ENCODE data around the gene TNNI3K.
A peak's percentile ranks its signal among the peaks of the same experiment; 100 is the strongest.

Gene TNNI3K

GRCh38 chr1:74399249-74399648 is 164.1 kb downstream of the TNNI3K start:
- TF ChIP-seq YY1 (IDR thresholded peaks at IDR 0.05; ENCODE audit: insufficient read depth, insufficient read length) = no peak
- no peak for TF ChIP-seq SUZ12 (IDR thresholded peaks at IDR 0.05; ENCODE audit: extremely low read depth, insufficient read depth, insufficient read length)
- DNase-seq (ENCODE audit: low read depth, low spot score) = no peak
- no peaks in the 10 kb centered on the region for H3K27me3 ChIP-seq (ENCODE audit: insufficient read depth, insufficient read length)
- no peaks in the 10 kb centered on the region for H3K9me3 ChIP-seq (ENCODE audit: insufficient read depth, low read length)
- H3K9ac ChIP-seq (ENCODE audit: insufficient read length, low read depth) = no peak overlapping the region
- H3K4me3 ChIP-seq (ENCODE audit: insufficient read length, low read depth) = no peak overlapping the region
- H3K36me3 ChIP-seq (ENCODE audit: insufficient read depth, insufficient read length, low read length) = no peaks in the 10 kb centered on the region
- H3K4me1 ChIP-seq (ENCODE audit: insufficient read depth, insufficient read length) = no peaks in the 10 kb centered on the region

DNA sequence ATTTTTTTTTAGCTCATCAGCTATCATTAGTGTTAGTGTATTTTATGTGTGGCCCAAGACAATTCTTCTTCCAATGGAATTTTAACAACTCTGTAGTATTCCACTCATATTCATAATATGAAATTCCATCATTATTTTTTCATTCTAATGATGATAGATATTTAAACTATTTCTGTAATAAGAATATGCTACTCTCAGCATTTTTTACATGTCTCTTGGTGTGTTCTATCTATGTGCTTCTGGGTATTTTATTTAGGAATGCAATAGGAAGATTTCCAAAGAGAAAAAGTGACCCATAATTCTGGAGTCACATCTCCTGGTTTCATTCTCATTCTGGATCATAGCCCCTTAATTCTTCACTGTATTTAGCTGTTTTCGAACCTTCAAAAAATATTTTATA is 167.7 kb downstream of the TNNI3K start:
- Histone ChIP-seq H3K36me3 (ENCODE audit: insufficient read depth, insufficient read length, low read length) (no peaks in the 10 kb centered on the region), H3K4me1 (ENCODE audit: insufficient read depth, insufficient read length) (no peaks in the 10 kb centered on the region), H3K4me3 (ENCODE audit: insufficient read length, low read depth) (no peak overlapping the region), H3K9ac (ENCODE audit: insufficient read length, low read depth) (no peak overlapping the region), H3K9me3 (ENCODE audit: insufficient read depth, low read length) (no peaks in the 10 kb centered on the region), H3K27me3 (ENCODE audit: insufficient read depth, insufficient read length) (no peaks in the 10 kb centered on the region)
- DNase-seq (ENCODE audit: low read depth, low spot score) = no peak
- TF ChIP-seq YY1 (IDR thresholded peaks at IDR 0.05; ENCODE audit: insufficient read depth, insufficient read length) (no peak), SUZ12 (IDR thresholded peaks at IDR 0.05; ENCODE audit: extremely low read depth, insufficient read depth, insufficient read length) (no peak), ZNF274 (IDR thresholded peaks at IDR 0.05; ENCODE audit: low read depth, low read length) (no peak)

GRCh38 chr1:74403606-74404005 is 168.4 kb downstream of the TNNI3K start:
- no peak overlapping the region for H3K9ac ChIP-seq (ENCODE audit: insufficient read length, low read depth)
- H3K27me3 ChIP-seq (ENCODE audit: insufficient read depth, insufficient read length) = no peaks in the 10 kb centered on the region
- H3K4me3 ChIP-seq (ENCODE audit: insufficient read length, low read depth) = no peak overlapping the region
- no peaks in the 10 kb centered on the region for H3K4me1 ChIP-seq (ENCODE audit: insufficient read depth, insufficient read length)
- DNase-seq (ENCODE audit: low read depth, low spot score) = no peak
- no peaks in the 10 kb centered on the region for H3K9me3 ChIP-seq (ENCODE audit: insufficient read depth, low read length)
- TF ChIP-seq ZNF274 (IDR thresholded peaks at IDR 0.05; ENCODE audit: low read depth, low read length) = no peak
- TF ChIP-seq YY1 (IDR thresholded peaks at IDR 0.05; ENCODE audit: insufficient read depth, insufficient read length) = no peak
- TF ChIP-seq SUZ12 (IDR thresholded peaks at IDR 0.05; ENCODE audit: extremely low read depth, insufficient read depth, insufficient read length) = no peak
- H3K36me3 ChIP-seq (ENCODE audit: insufficient read depth, insufficient read length, low read length) = no peaks in the 10 kb centered on the region

- Histone ChIP-seq H3K4me3 (ENCODE audit: insufficient read length, low read depth) (no peak overlapping the region), H3K27me3 (ENCODE audit: insufficient read depth, insufficient read length) (no peaks in the 10 kb centered on the region), H3K9me3 (ENCODE audit: insufficient read depth, low read length) (no peaks in the 10 kb centered on the region), H3K9ac (ENCODE audit: insufficient read length, low read depth) (no peak overlapping the region), H3K36me3 (ENCODE audit: insufficient read depth, insufficient read length, low read length) (no peaks in the 10 kb centered on the region), H3K4me1 (ENCODE audit: insufficient read depth, insufficient read length) (no peaks in the 10 kb centered on the region)
- no peak for DNase-seq (ENCODE audit: low read depth, low spot score)
- TF ChIP-seq SUZ12 (IDR thresholded peaks at IDR 0.05; ENCODE audit: extremely low read depth, insufficient read depth, insufficient read length) = no peak
- TF ChIP-seq ZNF274 (IDR thresholded peaks at IDR 0.05; ENCODE audit: low read depth, low read length) = no peak
- TF ChIP-seq YY1 (IDR thresholded peaks at IDR 0.05; ENCODE audit: insufficient read depth, insufficient read length) = no peak
Observed at GRCh38 chr1:74406759-74407158, 171.6 kb downstream of the TNNI3K start.

DNA sequence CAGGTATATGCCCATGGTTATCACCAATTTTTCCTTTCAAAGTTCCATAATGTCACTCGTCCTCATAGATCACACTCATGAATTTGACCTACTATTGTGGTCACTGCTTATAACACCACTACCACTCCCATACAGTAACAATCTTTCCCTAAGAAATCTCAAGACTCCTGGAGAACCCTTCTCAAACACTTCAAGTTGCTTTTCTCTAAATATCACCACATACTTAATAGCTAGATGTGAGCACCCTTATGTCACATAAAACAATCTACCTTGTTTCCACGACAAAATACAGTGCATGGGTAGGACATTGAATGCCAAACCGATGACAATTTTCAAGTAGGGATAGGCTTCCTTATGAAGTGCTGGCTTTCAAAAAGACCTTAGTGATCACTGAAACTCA is 172.7 kb downstream of the TNNI3K start:
- H3K27me3 ChIP-seq (ENCODE audit: insufficient read depth, insufficient read length) = no peaks in the 10 kb centered on the region
- TF ChIP-seq YY1 (IDR thresholded peaks at IDR 0.05; ENCODE audit: insufficient read depth, insufficient read length) (no peak), SUZ12 (IDR thresholded peaks at IDR 0.05; ENCODE audit: extremely low read depth, insufficient read depth, insufficient read length) (no peak), ZNF274 (IDR thresholded peaks at IDR 0.05; ENCODE audit: low read depth, low read length) (no peak)
- H3K9ac ChIP-seq (ENCODE audit: insufficient read length, low read depth) = no peak overlapping the region
- DNase-seq (ENCODE audit: low read depth, low spot score) = no peak
- H3K36me3 ChIP-seq (ENCODE audit: insufficient read depth, insufficient read length, low read length) = no peaks in the 10 kb centered on the region
- H3K4me3 ChIP-seq (ENCODE audit: insufficient read length, low read depth) = no peak overlapping the region
- no peaks in the 10 kb centered on the region for H3K9me3 ChIP-seq (ENCODE audit: insufficient read depth, low read length)
- no peaks in the 10 kb centered on the region for H3K4me1 ChIP-seq (ENCODE audit: insufficient read depth, insufficient read length)

GRCh38 chr1:74412244-74412643 is 177.1 kb downstream of the TNNI3K start:
- TF ChIP-seq ZNF274 (IDR thresholded peaks at IDR 0.05; ENCODE audit: low read depth, low read length) (no peak), YY1 (IDR thresholded peaks at IDR 0.05; ENCODE audit: insufficient read depth, insufficient read length) (no peak), SUZ12 (IDR thresholded peaks at IDR 0.05; ENCODE audit: extremely low read depth, insufficient read depth, insufficient read length) (no peak)
- H3K9ac ChIP-seq (ENCODE audit: insufficient read length, low read depth) = no peak overlapping the region
- no peaks in the 10 kb centered on the region for H3K27me3 ChIP-seq (ENCODE audit: insufficient read depth, insufficient read length)
- H3K9me3 ChIP-seq (ENCODE audit: insufficient read depth, low read length) = no peaks in the 10 kb centered on the region
- no peaks in the 10 kb centered on the region for H3K36me3 ChIP-seq (ENCODE audit: insufficient read depth, insufficient read length, low read length)
- no peak overlapping the region for H3K4me3 ChIP-seq (ENCODE audit: insufficient read length, low read depth)
- no peaks in the 10 kb centered on the region for H3K4me1 ChIP-seq (ENCODE audit: insufficient read depth, insufficient read length)
- peak; percentile 22 for DNase-seq (ENCODE audit: low read depth, low spot score)

DNA sequence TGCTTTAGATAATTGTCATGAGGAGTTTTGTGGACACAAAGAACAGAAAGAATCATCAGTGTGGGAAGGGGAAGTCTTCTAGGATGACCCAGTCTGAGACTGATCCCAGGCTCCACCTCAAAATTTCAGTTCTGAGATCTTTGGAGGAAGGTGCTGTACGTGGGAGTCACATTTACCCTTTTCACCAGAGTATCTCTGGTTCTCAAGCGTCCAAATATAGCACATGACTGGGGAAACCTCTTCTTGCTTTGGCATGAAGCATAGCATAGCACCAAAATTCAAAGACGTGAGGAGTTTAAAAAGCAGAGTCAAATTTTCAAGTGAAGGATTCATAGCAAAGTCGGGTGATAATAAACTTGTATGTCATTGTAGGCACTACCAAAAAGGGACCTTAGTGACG is 180.7 kb downstream of the TNNI3K start:
- Histone ChIP-seq H3K9me3 (ENCODE audit: insufficient read depth, low read length) (no peaks in the 10 kb centered on the region), H3K4me3 (ENCODE audit: insufficient read length, low read depth) (no peak overlapping the region), H3K9ac (ENCODE audit: insufficient read length, low read depth) (no peak overlapping the region), H3K27me3 (ENCODE audit: insufficient read depth, insufficient read length) (no peaks in the 10 kb centered on the region), H3K36me3 (ENCODE audit: insufficient read depth, insufficient read length, low read length) (no peaks in the 10 kb centered on the region), H3K4me1 (ENCODE audit: insufficient read depth, insufficient read length) (no peaks in the 10 kb centered on the region)
- DNase-seq (ENCODE audit: low read depth, low spot score) = no peak
- TF ChIP-seq YY1 (IDR thresholded peaks at IDR 0.05; ENCODE audit: insufficient read depth, insufficient read length) (no peak), ZNF274 (IDR thresholded peaks at IDR 0.05; ENCODE audit: low read depth, low read length) (no peak), SUZ12 (IDR thresholded peaks at IDR 0.05; ENCODE audit: extremely low read depth, insufficient read depth, insufficient read length) (no peak)

DNA sequence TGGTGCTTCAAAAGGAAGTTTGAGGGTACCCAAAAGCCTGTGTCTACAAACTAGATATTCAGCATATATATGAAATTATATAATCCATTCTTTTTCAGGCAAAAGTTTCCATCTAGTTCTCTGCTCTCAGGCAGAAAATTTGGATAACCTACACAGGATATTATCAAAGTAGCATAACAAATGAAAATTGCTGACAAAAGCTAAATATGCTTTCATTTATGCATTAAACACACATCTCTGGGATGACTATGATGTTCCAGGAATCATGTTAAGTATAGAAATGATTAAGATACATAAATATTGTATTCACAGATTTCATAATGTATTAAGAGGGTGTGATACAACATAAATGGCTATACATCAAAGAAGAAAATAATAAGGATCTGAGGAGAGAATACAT is 184.4 kb downstream of the TNNI3K start:
- H3K27me3 ChIP-seq (ENCODE audit: insufficient read depth, insufficient read length) = no peaks in the 10 kb centered on the region
- H3K9ac ChIP-seq (ENCODE audit: insufficient read length, low read depth) = no peak overlapping the region
- H3K36me3 ChIP-seq (ENCODE audit: insufficient read depth, insufficient read length, low read length) = no peaks in the 10 kb centered on the region
- no peak for DNase-seq (ENCODE audit: low read depth, low spot score)
- no peak overlapping the region for H3K4me3 ChIP-seq (ENCODE audit: insufficient read length, low read depth)
- no peaks in the 10 kb centered on the region for H3K9me3 ChIP-seq (ENCODE audit: insufficient read depth, low read length)
- TF ChIP-seq SUZ12 (IDR thresholded peaks at IDR 0.05; ENCODE audit: extremely low read depth, insufficient read depth, insufficient read length) = no peak
- TF ChIP-seq ZNF274 (IDR thresholded peaks at IDR 0.05; ENCODE audit: low read depth, low read length) = no peak
- no peak for TF ChIP-seq YY1 (IDR thresholded peaks at IDR 0.05; ENCODE audit: insufficient read depth, insufficient read length)
- no peaks in the 10 kb centered on the region for H3K4me1 ChIP-seq (ENCODE audit: insufficient read depth, insufficient read length)
